NCI-H1048 (cell line): ENCODE data around the gene HPS3.
"Not testable (repeated sequence)": the region's sequence is repeated elsewhere in the genome, so short reads cannot be mapped to it uniquely, and the experiment has no call there.

Source experiments
- DNase-seq: peaks from one replicate; lab custom pipeline; 2025; lab: John Stamatoyannopoulos, UW

Gene HPS3, protein sequence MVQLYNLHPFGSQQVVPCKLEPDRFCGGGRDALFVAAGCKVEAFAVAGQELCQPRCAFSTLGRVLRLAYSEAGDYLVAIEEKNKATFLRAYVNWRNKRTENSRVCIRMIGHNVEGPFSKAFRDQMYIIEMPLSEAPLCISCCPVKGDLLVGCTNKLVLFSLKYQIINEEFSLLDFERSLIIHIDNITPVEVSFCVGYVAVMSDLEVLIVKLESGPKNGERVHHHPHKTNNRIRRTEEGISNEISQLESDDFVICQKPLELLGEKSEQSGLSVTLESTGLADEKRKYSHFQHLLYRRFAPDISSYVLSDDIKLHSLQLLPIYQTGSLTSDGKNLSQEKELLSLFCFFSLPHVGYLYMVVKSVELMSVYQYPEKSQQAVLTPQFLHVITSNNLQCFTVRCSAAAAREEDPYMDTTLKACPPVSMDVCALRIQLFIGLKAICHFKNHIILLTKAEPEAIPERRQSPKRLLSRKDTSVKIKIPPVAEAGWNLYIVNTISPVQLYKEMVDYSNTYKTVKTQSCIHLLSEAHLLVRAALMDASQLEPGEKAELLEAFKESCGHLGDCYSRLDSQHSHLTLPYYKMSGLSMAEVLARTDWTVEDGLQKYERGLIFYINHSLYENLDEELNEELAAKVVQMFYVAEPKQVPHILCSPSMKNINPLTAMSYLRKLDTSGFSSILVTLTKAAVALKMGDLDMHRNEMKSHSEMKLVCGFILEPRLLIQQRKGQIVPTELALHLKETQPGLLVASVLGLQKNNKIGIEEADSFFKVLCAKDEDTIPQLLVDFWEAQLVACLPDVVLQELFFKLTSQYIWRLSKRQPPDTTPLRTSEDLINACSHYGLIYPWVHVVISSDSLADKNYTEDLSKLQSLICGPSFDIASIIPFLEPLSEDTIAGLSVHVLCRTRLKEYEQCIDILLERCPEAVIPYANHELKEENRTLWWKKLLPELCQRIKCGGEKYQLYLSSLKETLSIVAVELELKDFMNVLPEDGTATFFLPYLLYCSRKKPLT

DNA sequence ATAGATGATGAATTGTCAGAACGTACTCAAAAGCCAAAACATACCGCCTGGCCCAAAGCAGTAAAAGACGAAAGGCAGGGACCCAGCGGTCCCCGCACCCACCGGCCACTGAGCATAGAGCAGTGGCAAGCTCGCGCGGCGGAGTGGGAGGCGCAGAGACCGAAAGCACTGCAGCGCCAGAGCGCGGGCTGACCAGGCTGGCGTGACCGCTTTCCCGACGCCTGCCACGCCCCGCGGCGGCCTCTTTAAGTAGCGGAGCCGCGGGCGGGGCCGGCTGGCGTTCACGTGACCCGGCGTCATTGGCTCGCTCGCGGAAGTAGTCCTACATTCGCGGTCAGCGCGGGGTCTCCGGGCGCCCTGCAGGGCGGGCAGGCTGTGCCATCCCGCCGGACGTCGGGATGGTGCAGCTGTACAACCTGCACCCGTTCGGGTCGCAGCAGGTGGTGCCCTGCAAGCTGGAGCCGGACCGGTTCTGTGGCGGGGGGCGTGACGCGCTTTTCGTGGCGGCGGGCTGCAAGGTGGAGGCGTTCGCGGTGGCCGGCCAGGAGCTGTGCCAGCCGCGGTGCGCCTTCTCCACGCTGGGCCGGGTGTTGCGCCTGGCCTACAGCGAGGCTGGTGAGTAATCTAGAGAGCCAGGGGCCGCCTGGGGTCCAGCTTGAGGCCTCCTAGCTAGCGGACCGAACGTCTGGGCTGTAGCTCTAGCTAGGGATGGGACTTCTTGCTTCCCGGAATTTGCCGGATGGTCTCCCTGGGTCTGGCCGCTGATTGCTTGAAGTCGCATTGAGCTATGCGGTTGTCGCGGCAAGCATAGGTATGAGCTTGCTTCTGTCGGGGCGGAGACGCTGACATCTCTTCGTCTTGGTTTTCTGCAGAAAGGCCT lies at the start of gene HPS3:
Gene HPS3, plus strand, starts transcription at position 313 of the 880 bp plus-strand sequence. Its CDS starts 86 bp downstream, at position 399.
- peak; percentile 79 for DNase-seq

DNA sequence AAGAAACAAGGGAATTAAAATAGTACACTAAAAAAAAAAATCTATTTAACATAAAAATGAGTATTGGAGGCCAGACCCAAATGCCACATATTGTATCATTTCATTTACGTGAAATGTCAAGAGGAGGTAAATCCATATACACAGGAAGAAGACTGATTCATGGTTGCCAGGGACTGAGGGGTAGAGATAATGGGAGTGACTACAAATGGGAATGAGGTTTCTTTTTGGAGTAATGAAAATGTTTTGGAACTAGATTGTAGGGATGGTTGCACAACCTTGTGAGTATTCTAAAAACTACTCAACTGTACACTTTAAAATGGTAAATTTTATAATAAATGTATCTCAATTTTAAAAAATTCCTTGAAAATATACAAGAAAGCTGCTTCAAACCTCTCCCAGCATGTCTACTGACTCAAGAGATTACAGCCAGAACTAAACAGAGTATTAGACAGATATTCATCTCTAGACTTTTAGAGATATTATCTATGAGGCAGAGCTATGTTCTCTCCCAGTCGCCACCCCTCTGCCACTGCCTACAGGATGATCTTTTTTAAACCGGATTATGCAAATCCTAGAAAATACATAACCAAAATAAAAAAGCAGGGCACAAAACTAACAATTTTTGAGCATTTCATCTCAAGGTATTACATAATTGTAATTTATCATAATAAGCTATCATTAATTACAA lies 49.3 kb upstream of the HPS3 start:
- no peak for DNase-seq

DNA sequence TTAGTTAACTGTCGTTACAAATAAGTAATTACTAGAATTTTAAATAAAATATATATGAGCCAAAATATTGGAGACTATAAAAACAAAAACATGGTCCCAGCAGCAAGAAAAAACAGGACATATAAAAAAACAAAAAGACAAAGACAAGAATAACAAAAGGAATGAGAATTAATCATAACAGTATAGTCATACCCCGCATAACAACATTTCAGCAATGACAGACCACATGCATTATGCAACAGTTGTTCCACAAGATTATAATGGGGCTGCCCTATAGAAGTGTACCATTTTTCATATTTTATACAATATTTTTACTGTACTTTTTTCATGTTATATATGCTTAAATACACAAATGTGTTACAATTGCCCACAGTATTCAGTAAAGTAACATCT lies 48.7 kb upstream of the HPS3 start:
- DNase-seq, result no peak

DNA sequence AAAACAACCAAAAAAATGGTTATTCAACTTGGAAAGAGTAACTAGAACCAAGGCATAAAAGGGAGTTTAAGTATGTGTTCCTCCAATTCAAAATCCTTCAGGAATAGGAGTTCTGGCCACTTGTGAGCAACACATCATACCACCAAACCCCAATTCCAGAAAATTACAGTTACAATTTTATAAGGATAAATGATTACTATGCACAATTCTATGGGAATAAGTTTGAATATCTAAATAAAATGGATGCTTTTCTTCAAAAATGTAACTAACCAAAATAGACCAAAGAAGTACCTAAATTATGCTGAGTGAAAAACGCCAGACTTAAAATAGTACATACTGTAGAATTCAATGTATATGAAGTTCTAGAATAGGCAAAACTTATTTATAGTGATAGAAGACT lies 47.7 kb upstream of the HPS3 start:
- DNase-seq, result no peak

DNA sequence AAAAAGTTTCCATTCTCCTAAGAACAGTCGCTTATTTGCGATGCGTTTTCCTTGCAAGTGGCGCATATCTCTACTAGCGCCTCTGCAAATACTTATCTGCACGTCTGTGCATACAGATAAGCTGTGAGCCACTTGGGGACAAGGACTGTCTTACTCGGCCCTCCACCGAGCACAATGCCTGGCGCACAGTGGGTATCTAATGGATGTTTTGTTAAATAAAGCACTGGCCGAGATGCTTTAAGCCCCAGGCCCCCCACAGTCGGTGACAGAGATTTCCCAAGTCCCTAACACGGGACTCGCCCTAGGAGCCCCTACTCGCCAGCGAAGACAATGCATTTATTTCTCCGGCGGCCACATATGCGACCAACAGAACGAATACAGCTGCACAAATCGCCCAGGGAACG lies 43.6 kb upstream of the HPS3 start:
- no peak for DNase-seq

GRCh38 chr3:149086232-149086988 lies 43.0 kb upstream of the HPS3 start, which contains the start of gene HLTF:
Gene HLTF (minus strand): TSS chr3:149086533. CDS start chr3:149086336, 197 bp downstream.
- no peak for DNase-seq

- DNase-seq, result no peak
Measured at GRCh38 chr3:149087208-149087607, 42.2 kb upstream of the HPS3 start.

- DNase-seq, result no peak
Measured at GRCh38 chr3:149089395-149089794, 40.0 kb upstream of the HPS3 start.

DNA sequence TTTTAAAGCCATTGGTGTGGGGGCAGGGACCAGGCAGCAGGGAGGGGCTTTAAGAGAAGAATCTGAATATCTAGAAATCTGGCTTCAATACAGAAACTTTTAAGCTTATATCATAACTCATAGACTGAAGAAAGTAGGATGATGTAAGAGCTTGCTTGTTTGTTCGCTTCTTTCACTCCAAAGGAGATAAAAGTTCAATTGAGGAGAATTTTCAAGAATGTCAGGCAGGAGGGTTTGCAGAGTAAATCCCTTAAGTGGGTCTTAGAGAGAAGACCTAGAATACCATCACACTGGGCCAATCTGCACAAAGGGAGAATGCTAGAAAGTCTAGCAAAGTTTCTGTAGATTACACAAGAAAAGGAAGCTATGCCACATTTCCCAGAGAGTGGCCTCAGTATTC lies 39.0 kb upstream of the HPS3 start:
- no peak for DNase-seq

DNA sequence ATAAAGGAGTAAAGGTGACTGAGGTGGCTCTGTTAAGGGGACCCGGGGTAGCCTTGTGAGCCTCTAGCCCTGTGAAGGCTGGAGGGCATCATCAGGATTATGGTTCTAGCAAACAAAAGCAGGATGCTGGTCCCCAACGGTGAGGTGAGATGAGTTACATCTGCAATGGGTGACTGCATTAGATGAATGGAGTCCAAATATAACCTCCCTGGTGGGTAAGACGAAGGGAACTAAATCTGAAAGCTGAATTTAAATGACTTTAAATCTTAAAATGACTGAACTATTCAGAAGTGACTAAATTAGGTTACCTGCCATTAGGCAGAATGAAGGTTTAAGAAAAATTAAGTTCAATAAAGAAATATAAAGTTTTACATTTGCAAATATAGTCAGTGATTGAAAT lies 38.5 kb upstream of the HPS3 start:
- DNase-seq, result no peak

GRCh38 chr3:149091983-149092382 lies 37.5 kb upstream of the HPS3 start:
- no peak for DNase-seq

GRCh38 chr3:149095487-149095886 lies 34.0 kb upstream of the HPS3 start:
- no peak for DNase-seq

- DNase-seq, result not testable (repeated sequence)
Measured at GRCh38 chr3:149097987-149098386, 31.5 kb upstream of the HPS3 start.

DNA sequence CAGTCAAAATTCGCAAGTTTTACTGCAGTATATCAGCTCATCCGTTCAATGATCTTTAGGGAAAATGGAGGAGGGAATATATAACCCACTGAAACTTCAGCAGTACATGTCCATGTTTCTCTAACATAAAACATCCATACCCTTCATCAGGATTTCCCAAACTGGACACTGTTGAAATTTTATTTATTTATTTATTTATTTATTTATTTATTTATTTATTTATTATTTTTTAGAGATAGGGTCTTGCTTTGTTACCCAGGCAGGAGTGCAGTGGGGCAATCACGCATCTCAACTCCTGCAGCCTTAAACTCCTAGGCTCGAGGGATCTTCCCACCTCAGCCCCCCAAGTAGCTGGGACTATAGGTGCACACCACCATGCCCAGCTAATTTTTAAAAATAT lies 28.3 kb upstream of the HPS3 start:
- no peak for DNase-seq

GRCh38 chr3:149101641-149102040 lies 27.8 kb upstream of the HPS3 start:
- DNase-seq, result no peak

GRCh38 chr3:149104484-149104883 lies 25.0 kb upstream of the HPS3 start:
- no peak for DNase-seq

GRCh38 chr3:149114458-149114857 lies 15.0 kb upstream of the HPS3 start:
- DNase-seq, result no peak

DNA sequence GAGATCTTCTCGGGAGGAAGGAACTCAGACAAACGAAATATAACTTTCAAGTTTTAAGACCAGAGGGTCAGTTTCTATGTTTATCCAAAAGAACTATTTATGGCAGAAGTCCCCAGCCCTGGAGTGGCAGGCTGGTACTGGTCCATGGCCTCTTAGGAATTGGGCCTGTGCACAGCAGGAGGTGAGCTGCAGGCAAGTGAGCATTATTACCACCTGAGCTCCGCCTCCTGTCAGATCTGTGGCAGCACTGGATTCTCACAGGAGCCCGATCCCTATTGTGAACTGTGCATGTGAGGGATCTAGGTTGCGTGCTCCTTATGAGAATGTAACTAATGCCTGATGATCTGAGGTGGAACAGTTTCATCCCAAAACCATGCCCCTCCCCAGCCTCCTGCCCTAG lies 14.3 kb upstream of the HPS3 start:
- no peak for DNase-seq

DNA sequence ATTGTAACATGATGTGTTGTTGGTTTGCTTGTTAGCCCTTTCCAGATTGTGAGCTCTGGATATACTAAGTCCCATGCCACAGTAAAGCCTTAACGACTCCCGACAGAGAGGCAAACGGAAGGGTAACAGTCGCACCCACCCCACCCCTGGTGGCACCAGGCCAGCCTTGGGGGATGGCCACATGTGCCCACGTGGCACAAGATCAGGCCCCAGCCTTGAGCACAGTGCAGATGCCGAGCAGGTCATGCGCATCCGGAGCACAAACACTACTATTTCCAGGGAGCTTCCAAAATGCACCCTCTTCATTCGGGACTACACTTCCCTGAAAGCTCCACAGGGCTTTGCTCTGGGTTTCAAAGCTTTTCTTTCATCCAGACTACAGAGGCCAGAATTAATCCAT lies 10.7 kb upstream of the HPS3 start:
- DNase-seq, result no peak

DNA sequence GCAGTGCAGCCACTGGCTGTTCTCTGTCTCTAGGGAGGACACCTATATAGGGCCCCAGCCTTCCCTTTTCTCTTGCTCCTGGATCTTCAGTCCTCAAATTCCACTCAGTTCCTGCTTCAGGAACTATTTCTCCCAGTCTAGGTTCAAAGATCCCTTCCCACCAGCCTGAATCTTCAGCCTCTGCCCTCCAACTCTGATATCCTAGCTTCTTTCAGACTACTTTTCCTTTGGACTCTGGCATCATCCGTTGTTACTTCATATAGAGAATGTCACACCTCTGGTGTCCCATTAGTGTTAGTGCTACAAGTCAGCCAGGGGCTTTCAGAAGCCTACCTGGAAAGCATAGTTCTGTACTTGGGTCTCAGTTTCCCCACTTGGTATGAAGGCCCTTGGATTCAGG lies 10.0 kb upstream of the HPS3 start:
- DNase-seq, result no peak
